Umbilical cord (tissue), 2 donors: Measurements from ENCODE around the gene MAP3K19. TPM values are rescaled to one million over a fixed set of nuclear protein-coding genes. Genes with fewer than 3 reads are reported as not detected.
"Not testable (repeated sequence)": the region's sequence is repeated elsewhere in the genome, so short reads cannot be mapped to it uniquely, and the experiment has no call there.

Source experiments
- DNase-seq: peaks from one replicate; pipeline ENCODE4 v3.0.0-alpha.2; 2015; ENCODE audit warnings: low spot score
- total RNA-seq: library from RNA; depleted of rRNA; stranded (reverse); fragments of >200 nt; gene quantifications from one replicate; pipeline ENCODE4 v1.2.3, GENCODE V29; 2014; ENCODE audit warnings: low replicate concordance; ENCODE audit not compliant: insufficient read depth

MAP3K19 gene
- 5.3 TPM for total RNA-seq

DNA sequence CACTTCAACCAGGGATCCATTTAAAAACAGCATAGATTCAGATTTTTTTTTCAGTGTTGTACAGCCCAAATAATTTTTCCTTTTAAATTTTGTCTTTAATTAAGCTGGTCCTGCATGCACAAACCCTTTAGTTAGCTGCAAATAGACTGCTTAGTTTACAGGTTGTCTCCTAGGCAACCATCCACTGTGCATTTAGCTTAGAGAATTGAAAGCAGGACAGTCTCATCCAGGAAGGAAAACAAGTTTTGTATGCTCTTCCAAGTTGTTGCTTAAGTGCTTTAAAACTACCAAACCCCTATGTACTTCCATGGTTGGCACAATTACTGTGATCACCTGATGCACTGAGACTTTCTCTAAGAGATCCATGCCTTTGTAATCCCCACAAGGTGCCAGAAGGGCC lies at the start of gene MAP3K19:
Gene MAP3K19, minus strand, starts transcription at position 148 of the 400 bp plus-strand sequence. CDS start 22,800 bp downstream, outside the sequence.
- DNase-seq, result no peak

GRCh38 chr2:135096665-135097446 lies 49.6 kb upstream of the MAP3K19 start:
- no peak for DNase-seq

- DNase-seq, result no peak
Measured at GRCh38 chr2:135095591-135095990, 48.3 kb upstream of the MAP3K19 start.

DNA sequence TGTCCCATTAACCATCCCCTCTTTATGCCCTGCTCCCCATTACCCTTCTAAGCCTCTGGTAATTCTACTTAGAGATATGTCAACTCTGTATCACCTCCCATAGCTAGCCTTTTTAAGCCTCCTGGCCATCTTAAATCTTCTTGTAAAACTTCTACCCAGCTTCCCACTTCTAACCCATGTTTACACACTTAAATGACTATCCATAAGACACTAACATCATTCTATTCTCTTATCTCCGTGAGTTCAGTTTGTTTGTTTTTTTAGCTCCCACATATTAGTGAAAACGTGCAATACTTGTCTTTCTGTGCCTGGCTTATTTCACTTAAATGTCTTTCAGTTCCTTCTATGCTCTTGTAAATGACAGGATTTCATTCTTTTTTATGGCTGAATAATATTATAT lies 47.3 kb upstream of the MAP3K19 start:
- no peak for DNase-seq

DNA sequence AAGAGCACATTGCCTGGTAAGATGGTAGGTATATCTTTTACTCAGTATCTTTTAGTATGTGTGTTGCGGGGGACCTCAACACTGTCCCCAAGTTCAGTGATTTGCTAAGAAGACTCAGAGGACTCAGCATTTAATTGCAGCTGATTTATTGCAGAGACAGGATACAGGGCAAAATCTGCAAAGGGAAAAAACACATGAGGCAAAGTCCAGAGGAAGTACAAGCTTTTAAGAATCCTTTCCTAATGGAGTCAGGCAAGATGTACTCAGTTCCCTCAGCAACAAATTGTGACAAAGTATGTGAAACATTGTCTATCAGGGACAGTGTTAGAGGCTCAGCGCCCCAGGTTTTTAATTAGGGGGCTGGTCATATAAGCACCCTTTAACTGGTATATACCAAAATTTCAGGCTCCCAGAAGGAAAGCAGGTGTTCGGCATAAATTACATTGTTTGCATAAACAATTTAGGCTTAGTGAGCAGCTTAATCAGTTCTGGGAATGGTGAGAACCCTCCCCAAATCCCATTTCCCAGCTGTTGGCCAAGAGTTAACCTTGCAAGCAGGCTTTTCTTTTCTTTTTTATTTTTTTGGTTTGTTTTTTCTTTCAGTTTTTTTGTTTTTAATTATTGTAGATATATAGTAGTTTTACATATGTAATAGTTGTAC lies 46.6 kb upstream of the MAP3K19 start:
- no peak for DNase-seq

DNA sequence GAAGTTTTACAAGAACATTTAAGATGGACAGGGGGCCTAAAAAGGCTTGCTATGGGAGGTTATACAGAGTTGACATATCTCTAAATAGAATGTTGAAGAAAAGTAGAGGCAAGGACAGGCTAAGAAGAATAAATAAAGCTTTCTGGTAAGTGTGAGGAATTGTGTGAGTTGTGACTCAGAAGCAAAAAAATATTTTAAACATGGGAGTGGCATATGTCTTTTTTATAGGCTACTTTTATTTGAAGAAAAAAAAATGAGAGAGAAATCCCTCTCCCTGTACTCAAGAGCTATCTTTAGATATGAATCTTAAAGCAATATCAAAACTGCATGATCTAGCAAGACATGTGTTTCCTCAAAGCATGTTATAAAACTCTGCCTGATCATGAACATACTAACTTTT lies 45.9 kb upstream of the MAP3K19 start:
- DNase-seq, result no peak

DNA sequence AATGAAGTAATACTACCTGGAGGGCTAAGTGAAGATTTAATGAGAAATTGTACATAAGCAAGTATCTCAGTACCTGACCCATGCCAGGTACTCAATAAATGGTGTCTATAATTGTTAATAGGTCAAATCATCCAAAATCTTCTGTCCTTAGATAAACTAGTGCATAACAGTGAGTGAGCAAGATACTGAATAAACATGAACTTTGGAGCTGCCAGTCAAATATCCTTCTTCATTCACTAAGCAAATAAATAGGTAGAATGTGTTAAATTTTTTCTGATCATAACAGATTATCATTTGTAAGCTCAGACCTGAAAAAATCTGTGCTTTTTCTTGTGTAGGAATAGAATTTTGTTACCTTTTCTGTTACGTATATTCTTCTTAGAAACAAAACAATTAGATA lies 44.4 kb upstream of the MAP3K19 start:
- no peak for DNase-seq

DNA sequence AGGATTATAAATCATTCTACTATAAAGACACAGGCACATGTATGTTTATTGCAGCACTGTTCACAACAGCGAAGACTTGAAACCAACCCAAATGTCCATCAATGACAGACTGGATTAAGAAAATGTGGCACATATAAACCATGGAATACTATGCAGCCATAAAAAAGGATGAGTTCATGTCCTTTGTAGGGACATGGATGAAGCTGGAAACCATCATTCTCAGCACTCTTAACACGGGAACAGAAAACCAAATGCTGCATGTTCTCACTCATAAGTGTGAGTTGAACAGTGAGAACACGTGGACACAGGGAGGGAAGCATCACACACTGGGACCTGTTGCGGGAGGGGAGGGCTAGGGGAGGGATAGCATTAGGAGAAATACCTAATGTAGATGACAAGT lies 42.4 kb upstream of the MAP3K19 start:
- not testable (repeated sequence) for DNase-seq

GRCh38 chr2:135086222-135086621 lies 39.0 kb upstream of the MAP3K19 start:
- DNase-seq, result no peak

- DNase-seq, result no peak
Measured at GRCh38 chr2:135078417-135078816, 31.2 kb upstream of the MAP3K19 start.

GRCh38 chr2:135076556-135076955 lies 29.3 kb upstream of the MAP3K19 start:
- no peak for DNase-seq

GRCh38 chr2:135074216-135074615 lies 27.0 kb upstream of the MAP3K19 start:
- no peak for DNase-seq

DNA sequence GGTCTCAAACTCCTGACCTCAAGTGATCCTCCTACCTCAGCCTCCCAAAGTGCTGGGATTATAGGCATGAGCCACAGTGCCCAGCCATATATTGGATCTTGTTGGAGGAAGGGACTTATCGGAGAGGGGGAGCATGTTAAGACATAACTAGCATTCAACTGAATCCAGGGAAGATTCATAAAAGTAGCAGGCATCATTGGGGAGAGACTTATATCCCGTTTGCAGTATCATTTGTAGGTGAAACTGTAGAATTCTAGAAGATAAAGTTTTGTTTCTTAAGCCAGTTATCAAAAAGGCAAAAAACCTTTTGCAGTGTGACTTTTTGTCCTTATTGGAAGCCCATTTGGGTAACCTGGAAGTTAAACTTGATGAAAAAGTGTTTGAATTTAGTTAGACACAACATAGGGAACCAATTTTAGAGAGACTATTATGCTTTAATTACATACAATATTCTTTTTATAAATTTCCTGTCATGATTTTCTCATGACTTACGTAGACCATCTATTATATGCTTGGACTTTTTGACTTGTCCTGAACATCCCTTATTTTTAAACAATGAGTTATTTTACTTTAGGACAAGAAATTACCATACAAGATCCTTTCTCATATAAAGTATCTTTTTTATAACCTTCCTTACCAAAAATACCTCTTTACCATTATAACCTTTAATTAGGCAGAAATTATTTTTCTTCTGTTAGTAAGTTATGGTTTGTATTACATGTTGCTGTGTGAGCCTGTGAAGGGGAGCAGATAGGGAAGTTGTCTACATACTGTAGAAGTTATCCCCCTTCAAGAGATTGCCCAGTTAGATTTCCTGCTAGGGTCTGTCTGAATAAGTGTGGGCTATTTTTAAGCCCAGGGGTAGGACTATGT lies 25.1 kb upstream of the MAP3K19 start:
- DNase-seq, result no peak

- DNase-seq, result no peak
Measured at GRCh38 chr2:135066710-135067109, 19.5 kb upstream of the MAP3K19 start.

GRCh38 chr2:135064149-135064548 lies 16.9 kb upstream of the MAP3K19 start:
- DNase-seq, result no peak

DNA sequence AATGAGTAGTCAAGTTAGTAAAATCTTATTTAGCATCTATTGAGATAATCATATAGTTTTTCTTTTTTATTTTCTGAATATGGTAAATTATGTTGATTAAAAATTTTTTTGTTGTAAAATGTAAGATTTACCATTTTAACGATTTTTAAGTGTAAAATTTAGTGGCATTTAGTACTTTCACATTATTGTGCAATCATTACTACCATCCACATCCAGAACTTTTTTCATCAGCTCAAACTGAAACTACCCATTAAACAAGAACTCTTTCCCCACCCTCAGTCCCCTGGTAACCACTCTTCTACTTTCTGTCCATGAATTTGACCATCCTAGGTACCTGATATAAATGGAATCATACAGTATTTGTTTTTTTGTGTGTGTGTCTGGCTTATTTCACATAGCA lies 16.0 kb upstream of the MAP3K19 start:
- no peak for DNase-seq

GRCh38 chr2:135059577-135059976 lies 12.3 kb upstream of the MAP3K19 start:
- DNase-seq, result no peak

DNA sequence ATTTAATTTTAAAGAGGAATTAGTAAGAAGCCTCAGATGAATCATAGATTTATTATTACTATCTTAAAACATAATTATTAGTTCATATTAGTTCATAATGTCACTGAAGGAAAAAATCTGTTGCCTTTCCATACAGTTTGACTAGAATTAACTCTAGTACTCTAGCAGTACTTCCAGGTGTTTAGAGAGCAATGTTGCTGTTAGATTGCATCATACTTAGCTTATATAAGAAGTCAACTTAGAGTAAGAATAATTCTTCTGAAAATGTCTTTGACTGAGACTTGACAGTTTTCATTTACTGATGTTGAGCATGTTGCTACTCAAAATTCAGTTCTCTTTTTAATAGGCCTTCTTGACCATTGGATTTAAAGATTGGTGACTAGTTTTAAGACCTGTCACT lies 9.5 kb upstream of the MAP3K19 start:
- no peak for DNase-seq

DNA sequence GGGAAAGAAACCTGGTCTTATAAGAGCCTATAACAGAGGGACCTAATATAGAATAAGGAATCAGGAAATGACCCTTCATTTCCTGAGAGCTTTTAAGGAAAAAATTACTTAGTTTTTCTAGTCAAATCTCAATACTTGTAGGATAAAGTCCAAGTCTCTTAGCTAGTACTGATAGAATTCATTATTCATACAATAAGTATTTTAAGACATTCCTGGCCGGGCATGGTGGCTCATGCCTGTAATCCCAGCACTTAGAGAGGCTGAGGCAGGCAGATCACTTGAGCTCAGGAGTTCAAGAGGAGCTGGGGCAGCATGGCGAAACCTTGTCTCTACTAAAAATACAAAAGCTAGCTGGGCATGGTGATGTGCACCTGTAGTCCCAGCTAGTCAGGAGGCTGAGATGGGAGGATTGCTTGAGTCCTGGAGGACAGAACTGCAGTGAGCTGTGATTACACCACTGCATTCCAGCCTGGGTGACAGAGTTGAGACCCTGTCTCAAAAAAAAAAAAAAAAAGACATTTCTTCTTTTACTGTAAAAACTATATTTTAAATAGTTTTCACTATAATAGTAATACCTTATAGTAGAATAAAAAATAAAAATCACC lies 8.0 kb upstream of the MAP3K19 start:
- peak; percentile 68 for DNase-seq

DNA sequence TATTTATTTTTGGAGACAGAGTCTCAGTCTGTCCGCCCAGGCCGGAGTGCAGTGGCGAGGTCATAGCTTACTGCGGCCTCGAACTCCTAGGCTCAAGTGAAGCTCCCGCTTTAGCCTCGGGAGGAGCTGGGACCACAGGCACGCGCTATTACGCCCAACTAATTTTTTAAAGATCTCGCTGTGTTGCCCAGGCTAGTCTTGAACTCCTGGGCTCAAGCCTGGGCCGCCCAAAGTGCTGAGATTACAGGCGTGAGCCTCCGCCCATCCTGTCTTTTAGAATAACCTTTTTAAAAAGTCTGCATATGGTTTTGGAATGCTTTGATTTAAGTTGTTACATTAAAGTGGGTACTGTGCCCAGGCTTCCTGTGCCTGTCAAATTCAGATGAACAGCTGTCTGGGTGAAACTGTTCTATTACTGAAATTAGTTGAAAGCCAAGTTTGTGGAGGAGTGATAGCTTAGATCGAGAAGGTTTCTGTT lies 5.8 kb upstream of the MAP3K19 start:
- DNase-seq, result peak; percentile 2

GRCh38 chr2:135052042-135052876 lies 5.0 kb upstream of the MAP3K19 start, which contains the start of gene RAB3GAP1:
Gene RAB3GAP1 (plus strand): TSS chr2:135052292. CDS start chr2:135052308, 16 bp downstream.
- DNase-seq, result peak; percentile 92
